ENCODE measurements around the gene RDX.

DNA sequence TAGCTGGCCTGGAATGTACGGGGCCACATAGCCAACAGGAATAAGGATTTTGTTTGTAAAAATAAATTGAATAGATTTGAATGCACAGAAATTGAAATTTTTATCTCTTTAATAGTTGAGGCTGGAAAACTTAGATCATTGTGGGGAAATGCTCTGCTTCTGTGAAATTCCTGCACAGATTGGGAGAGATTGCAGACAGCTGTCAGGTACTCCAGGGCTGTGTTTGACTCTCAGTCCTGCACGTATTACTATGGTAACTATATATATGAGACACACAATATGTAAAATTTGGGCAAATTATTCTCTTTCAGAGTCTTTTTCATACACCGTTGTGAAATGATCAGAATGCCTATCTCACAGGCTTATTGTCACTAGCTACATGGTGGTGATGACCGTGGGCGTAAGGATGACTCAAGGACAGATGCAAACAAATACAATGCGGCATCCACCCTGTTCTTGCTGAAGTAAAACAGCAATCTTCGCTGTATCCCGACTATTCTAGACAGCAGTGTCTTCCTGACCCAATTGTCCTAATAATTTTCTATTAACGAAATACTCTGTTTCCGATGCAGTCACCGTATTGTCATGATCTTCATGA, 123.8 kb downstream of the RDX start:
- no peak for TF ChIP-seq EZH2 (IDR thresholded peaks at IDR 0.05; ENCODE audit: low read depth)
- TF ChIP-seq, protein P1, sequence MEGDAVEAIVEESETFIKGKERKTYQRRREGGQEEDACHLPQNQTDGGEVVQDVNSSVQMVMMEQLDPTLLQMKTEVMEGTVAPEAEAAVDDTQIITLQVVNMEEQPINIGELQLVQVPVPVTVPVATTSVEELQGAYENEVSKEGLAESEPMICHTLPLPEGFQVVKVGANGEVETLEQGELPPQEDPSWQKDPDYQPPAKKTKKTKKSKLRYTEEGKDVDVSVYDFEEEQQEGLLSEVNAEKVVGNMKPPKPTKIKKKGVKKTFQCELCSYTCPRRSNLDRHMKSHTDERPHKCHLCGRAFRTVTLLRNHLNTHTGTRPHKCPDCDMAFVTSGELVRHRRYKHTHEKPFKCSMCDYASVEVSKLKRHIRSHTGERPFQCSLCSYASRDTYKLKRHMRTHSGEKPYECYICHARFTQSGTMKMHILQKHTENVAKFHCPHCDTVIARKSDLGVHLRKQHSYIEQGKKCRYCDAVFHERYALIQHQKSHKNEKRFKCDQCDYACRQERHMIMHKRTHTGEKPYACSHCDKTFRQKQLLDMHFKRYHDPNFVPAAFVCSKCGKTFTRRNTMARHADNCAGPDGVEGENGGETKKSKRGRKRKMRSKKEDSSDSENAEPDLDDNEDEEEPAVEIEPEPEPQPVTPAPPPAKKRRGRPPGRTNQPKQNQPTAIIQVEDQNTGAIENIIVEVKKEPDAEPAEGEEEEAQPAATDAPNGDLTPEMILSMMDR (conservative IDR thresholded peaks at IDR 0.05), result no peak

Data from PC-9 (cell line).